ENCODE results near the gene SLC39A11.

The SLC39A11 gene

DNA sequence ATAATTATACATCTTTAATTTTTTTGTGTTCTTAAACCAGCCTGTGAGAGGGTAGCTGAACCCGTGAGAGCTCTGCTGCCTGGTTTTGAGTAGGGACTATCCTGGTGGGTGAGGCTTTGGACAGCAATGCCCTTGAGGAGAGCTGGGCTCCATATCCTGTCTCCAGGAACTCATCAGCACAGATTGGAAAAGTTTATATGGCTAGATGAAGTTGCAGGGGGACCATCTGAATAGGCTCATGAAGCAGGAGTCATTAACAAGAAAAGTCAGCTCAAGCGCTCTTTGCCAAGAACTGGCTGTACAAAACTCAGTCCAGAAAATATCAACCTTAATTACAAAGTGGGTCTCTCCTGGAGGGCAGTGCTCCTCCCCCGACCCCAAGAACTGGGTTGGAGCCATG, 38.5 kb upstream of the SLC39A11 start:
- H3K36me3 ChIP-seq (ENCODE audit: control insufficient read depth in 2 of 2, insufficient read depth in 2 of 2, low read length in 2 of 2): no peaks in the 10 kb centered on the region
- no peaks in the 10 kb centered on the region for H3K27me3 ChIP-seq (ENCODE audit: control insufficient read depth in 2 of 2, insufficient read depth in 2 of 2, low read length in 2 of 2)
- no peaks in the 10 kb centered on the region for H3K9me3 ChIP-seq (ENCODE audit: control insufficient read depth in 2 of 2, low read length in 2 of 2)
- no peaks in the 10 kb centered on the region for H3K4me1 ChIP-seq (ENCODE audit: control insufficient read depth in 2 of 2, insufficient read depth in 2 of 2, low read length in 2 of 2)
- H3K4me3 ChIP-seq (ENCODE audit: low read length in 2 of 2): no peak overlapping the region
- H3K27ac ChIP-seq (ENCODE audit: low read depth in 2 of 2, low read length in 2 of 2): no peak overlapping the region
- no peak overlapping the region for H3K9ac ChIP-seq (ENCODE audit: low read depth in 1 of 2, low read length in 2 of 2)

DNA sequence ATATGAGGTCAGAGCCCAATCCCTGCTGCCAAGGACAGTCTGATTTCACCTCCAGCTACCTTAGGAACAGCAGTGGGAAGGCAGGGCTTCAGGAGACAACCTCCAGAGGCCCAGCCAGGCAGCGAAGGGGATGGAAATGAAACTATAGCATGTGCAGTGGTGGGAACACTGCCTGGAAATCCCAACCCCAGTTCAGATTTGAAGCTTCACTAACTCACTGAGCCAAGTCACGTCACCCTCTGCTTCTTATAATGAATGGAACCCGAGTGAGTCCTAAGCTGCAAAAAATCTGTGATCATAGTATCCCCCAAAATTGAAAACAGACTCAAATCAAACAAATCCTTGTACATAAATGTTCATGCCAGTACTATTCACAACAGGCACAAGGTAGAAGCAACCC, 36.0 kb upstream of the SLC39A11 start:
- H3K36me3 ChIP-seq (ENCODE audit: control insufficient read depth in 2 of 2, insufficient read depth in 2 of 2, low read length in 2 of 2): no peaks in the 10 kb centered on the region
- no peak overlapping the region for H3K4me3 ChIP-seq (ENCODE audit: low read length in 2 of 2)
- no peaks in the 10 kb centered on the region for H3K4me1 ChIP-seq (ENCODE audit: control insufficient read depth in 2 of 2, insufficient read depth in 2 of 2, low read length in 2 of 2)
- H3K27ac ChIP-seq (ENCODE audit: low read depth in 2 of 2, low read length in 2 of 2): no peak overlapping the region
- no peaks in the 10 kb centered on the region for H3K27me3 ChIP-seq (ENCODE audit: control insufficient read depth in 2 of 2, insufficient read depth in 2 of 2, low read length in 2 of 2)
- H3K9me3 ChIP-seq (ENCODE audit: control insufficient read depth in 2 of 2, low read length in 2 of 2): no peaks in the 10 kb centered on the region
- no peak overlapping the region for H3K9ac ChIP-seq (ENCODE audit: low read depth in 1 of 2, low read length in 2 of 2)

DNA sequence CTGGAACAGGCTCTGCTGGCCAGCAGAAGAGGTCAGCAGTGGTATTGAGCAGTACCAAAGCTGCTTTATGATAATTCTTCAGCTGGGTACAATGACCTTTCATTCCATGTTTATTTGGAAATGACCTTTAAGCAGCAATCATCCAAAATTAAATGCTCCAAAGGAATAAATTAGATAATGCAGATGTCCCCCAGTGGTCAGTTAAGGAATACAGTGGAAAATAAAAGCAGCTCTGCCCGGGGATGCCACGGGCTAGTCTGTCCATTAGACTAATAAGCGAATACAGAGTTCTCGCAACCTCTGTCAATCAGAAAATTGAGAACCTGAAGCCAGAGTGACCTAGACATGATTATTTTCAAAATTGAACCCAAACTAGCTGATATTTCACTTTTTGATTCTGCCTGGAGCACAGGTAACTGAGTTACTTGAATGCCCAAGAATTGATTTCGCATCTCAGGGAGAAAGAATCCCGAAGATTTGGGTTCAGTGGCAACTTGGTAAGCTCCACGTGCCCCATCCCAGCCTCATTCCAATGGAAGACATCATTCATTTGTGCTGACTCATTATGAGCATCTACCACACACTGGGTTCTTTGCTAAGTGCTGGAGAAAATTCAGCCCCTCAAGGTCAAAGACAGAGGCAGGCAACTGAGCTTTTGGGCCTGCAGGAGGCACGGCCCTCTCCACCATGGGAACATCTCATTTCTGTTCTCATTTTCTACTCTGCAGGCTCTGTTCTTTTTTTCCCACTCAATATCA, 34.4 kb upstream of the SLC39A11 start:
- Histone ChIP-seq H3K4me1 (ENCODE audit: control insufficient read depth in 2 of 2, insufficient read depth in 2 of 2, low read length in 2 of 2) (no peaks in the 10 kb centered on the region), H3K36me3 (ENCODE audit: control insufficient read depth in 2 of 2, insufficient read depth in 2 of 2, low read length in 2 of 2) (no peaks in the 10 kb centered on the region), H3K4me3 (ENCODE audit: low read length in 2 of 2) (no peak overlapping the region), H3K27ac (ENCODE audit: low read depth in 2 of 2, low read length in 2 of 2) (no peak overlapping the region), H3K9me3 (ENCODE audit: control insufficient read depth in 2 of 2, low read length in 2 of 2) (no peaks in the 10 kb centered on the region), H3K9ac (ENCODE audit: low read depth in 1 of 2, low read length in 2 of 2) (no peak overlapping the region), H3K27me3 (ENCODE audit: control insufficient read depth in 2 of 2, insufficient read depth in 2 of 2, low read length in 2 of 2) (no peaks in the 10 kb centered on the region)

DNA sequence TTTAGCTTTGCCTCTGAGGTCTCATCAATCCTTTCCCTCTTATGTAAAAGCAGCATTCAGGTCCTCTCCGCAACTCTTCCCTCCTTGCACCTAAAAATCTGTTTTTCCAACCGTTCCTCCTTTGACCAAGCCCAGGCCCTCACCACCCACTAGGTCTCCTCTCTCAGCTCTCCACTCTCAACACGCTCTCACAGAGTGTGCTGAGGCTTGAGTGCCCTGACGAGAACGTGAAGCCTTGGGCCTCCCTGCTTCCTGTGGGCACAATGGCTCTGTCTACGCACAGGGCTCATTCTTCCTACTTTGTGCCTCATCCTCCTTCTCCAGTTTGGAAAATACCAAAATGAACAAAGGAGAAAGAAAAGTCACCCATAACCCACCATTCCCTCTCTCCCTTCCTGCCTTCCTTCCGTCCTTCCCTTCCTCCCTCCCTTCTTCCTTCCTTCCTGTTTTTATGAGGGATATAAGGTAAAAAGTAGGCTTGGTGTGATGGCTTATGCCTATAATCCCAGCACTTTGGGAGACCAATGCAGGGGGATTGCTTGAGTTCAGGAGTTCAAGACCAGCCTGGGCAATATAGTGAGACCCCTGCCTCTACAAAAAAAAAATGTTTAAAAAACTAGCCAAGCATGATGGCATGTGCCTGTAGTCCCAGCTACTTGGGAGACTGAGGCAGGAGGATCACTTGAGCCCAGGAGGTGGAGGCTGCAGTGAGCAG, 31.3 kb upstream of the SLC39A11 start:
- H3K4me3 ChIP-seq (ENCODE audit: low read length in 2 of 2): no peak overlapping the region
- no peaks in the 10 kb centered on the region for H3K9me3 ChIP-seq (ENCODE audit: control insufficient read depth in 2 of 2, low read length in 2 of 2)
- no peak overlapping the region for H3K9ac ChIP-seq (ENCODE audit: low read depth in 1 of 2, low read length in 2 of 2)
- no peak overlapping the region for H3K27ac ChIP-seq (ENCODE audit: low read depth in 2 of 2, low read length in 2 of 2)
- H3K27me3 ChIP-seq (ENCODE audit: control insufficient read depth in 2 of 2, insufficient read depth in 2 of 2, low read length in 2 of 2): no peaks in the 10 kb centered on the region
- H3K4me1 ChIP-seq (ENCODE audit: control insufficient read depth in 2 of 2, insufficient read depth in 2 of 2, low read length in 2 of 2): no peaks in the 10 kb centered on the region
- H3K36me3 ChIP-seq (ENCODE audit: control insufficient read depth in 2 of 2, insufficient read depth in 2 of 2, low read length in 2 of 2): no peaks in the 10 kb centered on the region

DNA sequence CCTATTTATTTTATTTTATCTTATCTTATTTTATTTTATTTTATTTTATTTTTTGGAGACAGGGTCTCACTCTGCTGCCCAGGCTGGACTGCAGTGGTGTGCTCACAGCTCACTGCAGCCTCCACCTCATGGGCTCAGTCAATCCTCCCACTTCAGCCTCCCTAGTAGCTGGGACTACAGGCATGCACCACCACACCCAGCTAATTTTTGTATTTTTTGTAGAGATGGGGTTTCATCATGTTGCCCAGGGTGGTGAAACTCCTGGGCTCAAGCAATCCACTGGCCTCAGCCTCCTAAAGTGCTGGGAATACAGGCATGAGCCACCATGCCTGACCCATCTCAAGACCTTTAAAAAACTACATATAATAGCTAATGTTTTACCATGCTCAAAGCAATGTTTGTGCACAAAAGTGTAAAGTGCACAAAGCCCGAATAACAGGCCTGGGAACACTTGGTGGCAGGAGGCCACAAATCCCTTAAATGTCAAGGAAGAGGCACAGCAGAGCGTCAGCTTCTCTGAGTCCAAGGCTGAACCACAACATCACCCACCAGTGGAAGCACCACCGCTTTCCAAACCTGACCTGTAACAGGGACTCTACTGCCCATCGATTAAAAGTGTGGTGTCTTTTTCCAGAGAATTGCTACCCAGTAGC, 30.6 kb upstream of the SLC39A11 start:
- H3K27ac ChIP-seq (ENCODE audit: low read depth in 2 of 2, low read length in 2 of 2): no peak overlapping the region
- no peaks in the 10 kb centered on the region for H3K4me1 ChIP-seq (ENCODE audit: control insufficient read depth in 2 of 2, insufficient read depth in 2 of 2, low read length in 2 of 2)
- no peak overlapping the region for H3K4me3 ChIP-seq (ENCODE audit: low read length in 2 of 2)
- H3K27me3 ChIP-seq (ENCODE audit: control insufficient read depth in 2 of 2, insufficient read depth in 2 of 2, low read length in 2 of 2): no peaks in the 10 kb centered on the region
- no peaks in the 10 kb centered on the region for H3K36me3 ChIP-seq (ENCODE audit: control insufficient read depth in 2 of 2, insufficient read depth in 2 of 2, low read length in 2 of 2)
- no peak overlapping the region for H3K9ac ChIP-seq (ENCODE audit: low read depth in 1 of 2, low read length in 2 of 2)
- H3K9me3 ChIP-seq (ENCODE audit: control insufficient read depth in 2 of 2, low read length in 2 of 2): no peaks in the 10 kb centered on the region

DNA sequence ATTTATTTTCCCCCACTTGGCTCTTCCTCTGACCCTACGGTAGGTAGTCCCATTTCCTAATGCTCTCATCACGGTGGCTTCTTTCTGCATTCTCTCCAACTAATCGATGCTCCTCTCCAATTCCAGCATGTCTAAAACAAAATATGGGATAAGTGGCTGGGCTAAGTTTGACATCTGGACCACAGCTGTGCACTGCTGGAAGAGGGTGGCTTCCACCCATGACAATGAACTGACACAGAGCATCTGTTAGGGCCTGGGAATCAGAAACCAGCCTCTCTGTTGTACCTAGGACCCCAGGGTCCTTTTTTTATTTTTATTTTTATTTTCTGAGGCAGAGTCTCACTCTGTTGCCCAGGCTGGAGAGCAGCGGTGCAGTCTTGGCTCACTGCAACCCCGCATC, 29.0 kb upstream of the SLC39A11 start:
- Histone ChIP-seq H3K27me3 (ENCODE audit: control insufficient read depth in 2 of 2, insufficient read depth in 2 of 2, low read length in 2 of 2) (no peaks in the 10 kb centered on the region), H3K4me1 (ENCODE audit: control insufficient read depth in 2 of 2, insufficient read depth in 2 of 2, low read length in 2 of 2) (no peaks in the 10 kb centered on the region), H3K4me3 (ENCODE audit: low read length in 2 of 2) (no peak overlapping the region), H3K9me3 (ENCODE audit: control insufficient read depth in 2 of 2, low read length in 2 of 2) (no peaks in the 10 kb centered on the region), H3K9ac (ENCODE audit: low read depth in 1 of 2, low read length in 2 of 2) (no peak overlapping the region), H3K27ac (ENCODE audit: low read depth in 2 of 2, low read length in 2 of 2) (no peak overlapping the region), H3K36me3 (ENCODE audit: control insufficient read depth in 2 of 2, insufficient read depth in 2 of 2, low read length in 2 of 2) (no peaks in the 10 kb centered on the region)

DNA sequence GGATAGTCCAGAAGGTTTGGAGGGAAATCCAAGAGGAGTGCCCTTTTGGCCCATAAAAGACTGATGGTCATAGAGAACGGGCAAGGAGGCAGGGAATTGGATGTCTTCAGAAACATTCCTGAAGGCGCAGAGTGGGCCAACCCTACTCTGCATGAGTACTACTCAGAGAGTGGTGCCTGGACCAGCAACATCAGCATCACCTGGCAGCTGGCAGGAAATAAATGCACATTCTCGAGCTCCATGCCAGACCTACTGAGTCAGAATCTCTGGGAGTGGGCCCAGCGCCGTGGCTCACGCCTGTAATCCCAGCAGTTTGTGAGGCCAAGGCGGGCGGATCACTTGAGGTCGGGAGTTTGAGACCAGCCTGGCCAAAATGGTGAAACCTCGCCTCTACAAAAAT, 27.1 kb upstream of the SLC39A11 start:
- peaks cover 0 to 3% of the 10 kb centered on the region in 2 donors for H3K27me3 ChIP-seq (ENCODE audit: control insufficient read depth in 2 of 2, insufficient read depth in 2 of 2, low read length in 2 of 2)
- H3K27ac ChIP-seq (ENCODE audit: low read depth in 2 of 2, low read length in 2 of 2): no peak overlapping the region
- no peaks in the 10 kb centered on the region for H3K9me3 ChIP-seq (ENCODE audit: control insufficient read depth in 2 of 2, low read length in 2 of 2)
- H3K4me3 ChIP-seq (ENCODE audit: low read length in 2 of 2): no peak overlapping the region
- H3K9ac ChIP-seq (ENCODE audit: low read depth in 1 of 2, low read length in 2 of 2): no peak overlapping the region
- no peaks in the 10 kb centered on the region for H3K4me1 ChIP-seq (ENCODE audit: control insufficient read depth in 2 of 2, insufficient read depth in 2 of 2, low read length in 2 of 2)
- no peaks in the 10 kb centered on the region for H3K36me3 ChIP-seq (ENCODE audit: control insufficient read depth in 2 of 2, insufficient read depth in 2 of 2, low read length in 2 of 2)

DNA sequence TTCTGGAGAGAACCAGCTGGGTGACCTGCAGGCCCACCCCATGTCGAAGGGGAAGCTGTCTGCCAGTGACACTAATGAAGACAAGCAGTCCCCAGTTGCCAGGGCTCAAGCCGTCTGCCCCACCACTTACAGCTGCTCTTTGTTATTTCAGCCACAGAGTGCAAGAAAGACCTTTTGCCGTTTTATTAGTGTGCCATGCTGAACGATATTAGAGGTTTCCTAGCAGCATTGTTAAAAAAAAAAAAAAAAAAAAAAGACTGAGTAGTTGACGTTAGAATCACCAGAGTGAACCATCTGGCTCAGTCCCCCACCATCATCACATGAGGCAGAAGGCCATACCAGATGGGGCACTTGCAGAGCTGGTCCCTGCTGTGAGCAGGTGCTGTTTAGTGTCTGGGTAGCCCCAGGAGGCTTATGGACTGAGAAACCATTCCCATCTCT, 26.5 kb upstream of the SLC39A11 start:
- H3K27ac ChIP-seq (ENCODE audit: low read depth in 2 of 2, low read length in 2 of 2): no peak overlapping the region
- no peaks in the 10 kb centered on the region for H3K4me1 ChIP-seq (ENCODE audit: control insufficient read depth in 2 of 2, insufficient read depth in 2 of 2, low read length in 2 of 2)
- H3K4me3 ChIP-seq (ENCODE audit: low read length in 2 of 2): no peak overlapping the region
- peaks cover 0 to 3% of the 10 kb centered on the region in 2 donors for H3K27me3 ChIP-seq (ENCODE audit: control insufficient read depth in 2 of 2, insufficient read depth in 2 of 2, low read length in 2 of 2)
- H3K9me3 ChIP-seq (ENCODE audit: control insufficient read depth in 2 of 2, low read length in 2 of 2): no peaks in the 10 kb centered on the region
- no peaks in the 10 kb centered on the region for H3K36me3 ChIP-seq (ENCODE audit: control insufficient read depth in 2 of 2, insufficient read depth in 2 of 2, low read length in 2 of 2)
- H3K9ac ChIP-seq (ENCODE audit: low read depth in 1 of 2, low read length in 2 of 2): no peak overlapping the region

DNA sequence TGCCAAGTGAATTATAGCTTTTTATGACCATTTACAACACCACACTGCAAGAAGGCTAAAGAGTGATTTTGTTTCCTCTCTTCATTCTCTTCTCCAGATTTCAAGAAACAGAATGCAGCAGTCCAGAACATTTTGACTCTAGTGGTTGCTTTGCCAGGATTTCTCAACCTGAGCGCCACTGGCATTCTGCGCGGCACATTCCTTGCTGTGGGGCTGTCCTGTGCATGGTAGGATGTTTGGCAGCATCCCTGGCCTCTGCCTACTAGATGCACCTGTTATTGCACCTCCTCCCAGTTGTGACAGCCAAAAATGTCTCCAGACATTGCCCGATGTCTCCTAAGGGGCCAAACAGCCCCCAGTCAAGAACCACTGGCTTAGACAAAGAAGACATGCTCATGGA, 25.7 kb upstream of the SLC39A11 start:
- H3K9me3 ChIP-seq (ENCODE audit: control insufficient read depth in 2 of 2, low read length in 2 of 2): no peaks in the 10 kb centered on the region
- no peaks in the 10 kb centered on the region for H3K4me1 ChIP-seq (ENCODE audit: control insufficient read depth in 2 of 2, insufficient read depth in 2 of 2, low read length in 2 of 2)
- H3K27ac ChIP-seq (ENCODE audit: low read depth in 2 of 2, low read length in 2 of 2): no peak overlapping the region
- no peaks in the 10 kb centered on the region for H3K36me3 ChIP-seq (ENCODE audit: control insufficient read depth in 2 of 2, insufficient read depth in 2 of 2, low read length in 2 of 2)
- no peak overlapping the region for H3K9ac ChIP-seq (ENCODE audit: low read depth in 1 of 2, low read length in 2 of 2)
- H3K27me3 ChIP-seq (ENCODE audit: control insufficient read depth in 2 of 2, insufficient read depth in 2 of 2, low read length in 2 of 2): peaks cover 0 to 3% of the 10 kb centered on the region in 2 donors
- H3K4me3 ChIP-seq (ENCODE audit: low read length in 2 of 2): no peak overlapping the region

DNA sequence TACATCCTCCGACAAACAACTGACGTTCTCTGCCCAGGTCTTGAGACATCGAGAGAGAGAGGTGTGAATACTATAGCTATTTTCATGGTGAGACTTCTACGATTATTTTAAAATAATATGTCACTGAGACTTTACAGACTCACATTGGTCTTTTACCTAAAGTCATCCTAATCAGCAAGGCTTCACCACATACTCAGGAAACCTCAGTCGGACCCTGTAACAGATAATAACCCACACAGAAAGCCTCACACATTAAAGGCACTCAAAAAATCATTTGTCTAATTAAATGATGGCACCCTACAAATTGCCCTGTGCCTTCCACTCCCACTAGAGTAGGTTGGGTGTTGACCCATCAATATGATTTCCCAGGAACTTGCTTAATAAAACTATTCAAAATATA, 19.8 kb upstream of the SLC39A11 start:
- peaks cover 0 to 3% of the 10 kb centered on the region in 2 donors for H3K27me3 ChIP-seq (ENCODE audit: control insufficient read depth in 2 of 2, insufficient read depth in 2 of 2, low read length in 2 of 2)
- no peak overlapping the region for H3K27ac ChIP-seq (ENCODE audit: low read depth in 2 of 2, low read length in 2 of 2)
- no peak overlapping the region for H3K9ac ChIP-seq (ENCODE audit: low read depth in 1 of 2, low read length in 2 of 2)
- no peaks in the 10 kb centered on the region for H3K4me1 ChIP-seq (ENCODE audit: control insufficient read depth in 2 of 2, insufficient read depth in 2 of 2, low read length in 2 of 2)
- H3K4me3 ChIP-seq (ENCODE audit: low read length in 2 of 2): no peak overlapping the region
- H3K9me3 ChIP-seq (ENCODE audit: control insufficient read depth in 2 of 2, low read length in 2 of 2): no peaks in the 10 kb centered on the region
- no peaks in the 10 kb centered on the region for H3K36me3 ChIP-seq (ENCODE audit: control insufficient read depth in 2 of 2, insufficient read depth in 2 of 2, low read length in 2 of 2)

Data from mucosa of rectum (tissue), 2 donors.